Testis (tissue), 3 donors: Measurements from ENCODE around the gene EDARADD. TPM values are rescaled to one million over a fixed set of nuclear protein-coding genes. Genes with fewer than 3 reads are reported as not detected.

Experiments
- DNase-seq: peaks from one replicate; pipeline ENCODE4 v3.0.0-alpha.2; 2019
- H3K27ac ChIP-seq, 2 donors: fragments of 200-600 bp; sonication (generic); one replicate each; pipeline ENCODE4 v1.5.1; 2019
- H3K27me3 ChIP-seq: fragments of 200-600 bp; sonication (generic); one replicate; pipeline ENCODE4 v1.5.1; 2019
- H3K36me3 ChIP-seq: fragments of 200-600 bp; sonication (generic); one replicate; pipeline ENCODE4 v1.5.1; 2017; ENCODE audit warnings: low read depth; ENCODE audit errors: missing control alignments
- H3K4me1 ChIP-seq: fragments of 200-600 bp; sonication (generic); one replicate; pipeline ENCODE4 v1.5.1; 2019
- H3K4me3 ChIP-seq, 2 donors: fragments of 200-600 bp; sonication (generic); one replicate each; pipeline ENCODE4 v1.5.1; 2017 to 2019
- H3K9me3 ChIP-seq: fragments of 200-600 bp; sonication (generic); one replicate; pipeline ENCODE4 v1.5.1; 2017
- POLR2A ChIP-seq: fragments of 450-650 bp; IDR thresholded peaks from one replicate; pipeline ENCODE4 v1.6.1; 2017; ENCODE audit warnings: antibody characterized with exemption, mild to moderate bottlenecking, moderate library complexity
- WGBS, 2 donors: methylation state at CpG; one replicate each; pipeline ENCODE4 v1.1.5; 2018; 5-methylcytosine and 5-hydroxymethylcytosine counted together
- intact Hi-C: fragments of 100-400 bp; cut with DNase I; formaldehyde crosslinking; loops from one replicate; pipeline ENCODE4 v1.15.1; 2023; ENCODE audit warnings: low total_unique reads
- polyA plus RNA-seq: library from polyadenylated mRNA; stranded (reverse); fragments of 350-450 nt; fragmentation: Illumina TruSeq; extraction: RNeasy Lipid Tissue Mini Kit (QIAGEN cat#74804); gene quantifications from one replicate; pipeline ENCODE4 v1.2.3, GENCODE V29; 2014; ENCODE audit warnings: low read depth, low replicate concordance; ENCODE audit not compliant: insufficient read depth
- total RNA-seq, 2 donors: library from RNA; depleted of rRNA; stranded (reverse); fragments of >200 nt; gene quantifications; one replicate each; pipeline ENCODE4 v1.2.3, GENCODE V29; 2016
- TF ChIP-seq, protein P1 (sequence below), 3 experiments: fragments of 450-650 bp in 2 of 3; fragments of 200-600 bp in 1 of 3; sonication (generic) in 1 of 3; IDR thresholded peaks; one replicate each; pipeline ENCODE4 v1.5.1; 2016 to 2019; ENCODE audit warnings: antibody characterized with exemption in 3 of 3, mild to moderate bottlenecking in 2 of 3, moderate library complexity in 1 of 3

Gene EDARADD
- total and polyA plus RNA-seq, 3 donors from 2014 or later: 3.2 to 5.8 (median 3.9) TPM

GRCh38 chr1:236413688-236414087 lies 19.6 kb downstream of the EDARADD start:
- no peaks in the 10 kb centered on the region for H3K4me1 ChIP-seq
- H3K27ac ChIP-seq: no peak overlapping the region
- no peaks in the 10 kb centered on the region for H3K27me3 ChIP-seq
- intact Hi-C loops: no loop called here
- H3K4me3 ChIP-seq: no peak overlapping the region
- WGBS, 2 donors: 50 to 53% methylated on average over 3 of the region's 3 CpGs
- no peaks in the 10 kb centered on the region for H3K36me3 ChIP-seq
- DNase-seq: no peak
- TF ChIP-seq, protein P1, sequence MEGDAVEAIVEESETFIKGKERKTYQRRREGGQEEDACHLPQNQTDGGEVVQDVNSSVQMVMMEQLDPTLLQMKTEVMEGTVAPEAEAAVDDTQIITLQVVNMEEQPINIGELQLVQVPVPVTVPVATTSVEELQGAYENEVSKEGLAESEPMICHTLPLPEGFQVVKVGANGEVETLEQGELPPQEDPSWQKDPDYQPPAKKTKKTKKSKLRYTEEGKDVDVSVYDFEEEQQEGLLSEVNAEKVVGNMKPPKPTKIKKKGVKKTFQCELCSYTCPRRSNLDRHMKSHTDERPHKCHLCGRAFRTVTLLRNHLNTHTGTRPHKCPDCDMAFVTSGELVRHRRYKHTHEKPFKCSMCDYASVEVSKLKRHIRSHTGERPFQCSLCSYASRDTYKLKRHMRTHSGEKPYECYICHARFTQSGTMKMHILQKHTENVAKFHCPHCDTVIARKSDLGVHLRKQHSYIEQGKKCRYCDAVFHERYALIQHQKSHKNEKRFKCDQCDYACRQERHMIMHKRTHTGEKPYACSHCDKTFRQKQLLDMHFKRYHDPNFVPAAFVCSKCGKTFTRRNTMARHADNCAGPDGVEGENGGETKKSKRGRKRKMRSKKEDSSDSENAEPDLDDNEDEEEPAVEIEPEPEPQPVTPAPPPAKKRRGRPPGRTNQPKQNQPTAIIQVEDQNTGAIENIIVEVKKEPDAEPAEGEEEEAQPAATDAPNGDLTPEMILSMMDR (IDR thresholded peaks at IDR 0.05): no peak
- no peak for TF ChIP-seq POLR2A
- no peaks in the 10 kb centered on the region for H3K9me3 ChIP-seq

- H3K27me3 ChIP-seq: no peaks in the 10 kb centered on the region
- 83 to 86% methylated on average over 6 of the region's 6 CpGs for WGBS, 2 donors
- H3K9me3 ChIP-seq: no peaks in the 10 kb centered on the region
- H3K36me3 ChIP-seq: no peaks in the 10 kb centered on the region
- H3K4me3 ChIP-seq: no peak overlapping the region
- TF ChIP-seq POLR2A: no peak
- no peaks in the 10 kb centered on the region for H3K4me1 ChIP-seq
- H3K27ac ChIP-seq: no peak overlapping the region
- intact Hi-C loops: no loop called here
- DNase-seq: no peak
Observed at GRCh38 chr1:236416165-236416564, 22.1 kb downstream of the EDARADD start.

GRCh38 chr1:236417336-236417735 lies 23.2 kb downstream of the EDARADD start:
- WGBS, 2 donors: 88 to 94% methylated on average over 3 of the region's 3 CpGs
- no peaks in the 10 kb centered on the region for H3K9me3 ChIP-seq
- TF ChIP-seq, protein P1 (IDR thresholded peaks at IDR 0.05): no peak
- no peak for TF ChIP-seq POLR2A
- no peaks in the 10 kb centered on the region for H3K27me3 ChIP-seq
- H3K4me1 ChIP-seq: no peaks in the 10 kb centered on the region
- intact Hi-C loops: no loop called here
- H3K36me3 ChIP-seq: no peaks in the 10 kb centered on the region
- no peak overlapping the region for H3K4me3 ChIP-seq
- H3K27ac ChIP-seq: no peak overlapping the region
- DNase-seq: no peak

GRCh38 chr1:236419502-236419901 lies 25.4 kb downstream of the EDARADD start:
- no peak for DNase-seq
- Histone ChIP-seq H3K27me3 (no peaks in the 10 kb centered on the region), H3K9me3 (no peaks in the 10 kb centered on the region), H3K4me1 (no peaks in the 10 kb centered on the region), H3K4me3 (no peak overlapping the region), H3K36me3 (no peaks in the 10 kb centered on the region), H3K27ac (no peak overlapping the region)
- WGBS, 2 donors: 89% methylated on average over 7 of the region's 7 CpGs
- TF ChIP-seq, protein P1 (IDR thresholded peaks at IDR 0.05): no peak
- TF ChIP-seq POLR2A: no peak
- intact Hi-C loops: no loop called here

- Histone ChIP-seq H3K4me1 (no peaks in the 10 kb centered on the region), H3K9me3 (no peaks in the 10 kb centered on the region), H3K36me3 (no peaks in the 10 kb centered on the region), H3K4me3 (no peak overlapping the region), H3K27ac (no peak overlapping the region), H3K27me3 (no peaks in the 10 kb centered on the region)
- 91 to 94% methylated on average over 2 to 4 of the region's 4 CpGs for WGBS, 2 donors
- intact Hi-C loops: no loop called here
- TF ChIP-seq, protein P1 (IDR thresholded peaks at IDR 0.05): no peak
- TF ChIP-seq POLR2A: no peak
- DNase-seq: no peak
Observed at GRCh38 chr1:236421022-236421421, 26.9 kb downstream of the EDARADD start.
